ENCODE data around the gene NPY2R. TPM values are rescaled to one million over a fixed set of nuclear protein-coding genes. Genes with fewer than 3 reads are reported as not detected.

Gene NPY2R
- total RNA-seq, 1 experiment from 2014 or later = not detected

DNA sequence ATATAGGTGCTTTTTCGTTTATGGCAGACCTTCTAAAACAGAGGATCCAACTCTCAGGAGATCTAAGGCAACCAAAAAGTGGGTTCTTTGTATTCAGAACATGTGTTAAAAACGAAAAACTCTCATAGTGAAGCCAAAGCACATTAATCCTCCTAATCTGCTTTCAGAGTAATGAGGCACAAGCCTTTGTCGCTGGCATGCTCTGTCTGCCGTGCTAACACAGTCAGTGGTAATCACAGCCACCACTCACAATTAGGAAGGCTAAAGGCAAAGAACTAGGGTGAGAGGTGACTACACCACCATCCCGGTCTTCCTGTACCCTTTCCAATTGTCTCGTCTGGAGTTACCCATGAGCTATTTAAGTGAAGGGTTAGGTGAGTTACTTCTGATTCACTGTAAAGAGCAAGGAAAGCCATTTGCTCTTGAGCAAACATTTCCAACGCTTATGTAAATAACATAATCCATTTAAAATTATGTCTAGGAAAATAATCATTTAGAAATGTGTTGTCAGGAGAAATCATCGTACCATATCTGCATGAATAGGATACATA is 40.7 kb downstream of the NPY2R start:
- DNase-seq (ENCODE audit: low read depth) = no peak

GRCh38 chr4:155252327-155252726 is 43.9 kb downstream of the NPY2R start:
- DNase-seq (ENCODE audit: low read depth) = no peak

DNA sequence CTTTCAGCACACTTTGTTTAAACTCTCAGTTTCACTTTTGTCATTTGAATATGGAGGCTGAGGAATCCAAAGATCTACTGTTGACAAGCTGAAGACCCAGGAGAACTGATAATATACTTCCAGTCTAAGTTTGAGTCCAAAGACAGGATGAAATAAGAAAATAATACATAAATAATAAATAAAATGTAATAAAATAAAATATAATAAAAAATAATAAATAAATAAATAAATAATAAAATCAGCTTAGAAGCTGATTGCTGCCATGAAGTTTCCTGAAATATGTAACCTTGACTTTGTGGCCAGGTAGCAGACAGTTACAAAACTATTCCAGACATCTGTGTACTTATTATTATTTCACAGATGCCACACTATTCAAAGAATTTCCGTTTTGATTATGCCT is 55.0 kb downstream of the NPY2R start:
- DNase-seq (ENCODE audit: low read depth) = no peak

GRCh38 chr4:155265113-155265512 is 56.7 kb downstream of the NPY2R start:
- DNase-seq (ENCODE audit: low read depth) = no peak

Other genes starting within 250 kb of the NPY2R start
- 2.9 and 3.3 TPM in 2 replicates for gene MAP9, start 168.3 kb downstream of the NPY2R start, total RNA-seq (2014; rRNA removed)